HEK293 (cell line): ENCODE measurements around the gene RNF181.

Source experiments
- GLIS2 ChIP-seq: fragments of 450-650 bp; formaldehyde crosslinking; IDR thresholded peaks from 2 replicates; pipeline ENCODE4 v1.5.1; 2016; ENCODE audit warnings: missing biosample characterization, missing genetic modification characterization
- MZF1 ChIP-seq: fragments of 450-650 bp; formaldehyde crosslinking; IDR thresholded peaks from 2 replicates; pipeline ENCODE4 v1.5.1; 2017; ENCODE audit warnings: missing biosample characterization, missing genetic modification characterization, borderline replicate concordance
- ZNF121 ChIP-seq: fragments of 450-650 bp; formaldehyde crosslinking; IDR thresholded peaks from 2 replicates; pipeline ENCODE4 v1.5.1; 2016; ENCODE audit warnings: missing biosample characterization, missing genetic modification characterization
- ZNF174 ChIP-seq: fragments of 450-650 bp; formaldehyde crosslinking; IDR thresholded peaks from 2 replicates; pipeline ENCODE4 v1.5.0; 2017; ENCODE audit warnings: missing biosample characterization, mild to moderate bottlenecking, missing genetic modification characterization
- TF ChIP-seq, protein P1 (sequence below): fragments of 450-650 bp; formaldehyde crosslinking; IDR thresholded peaks from 2 replicates; pipeline ENCODE4 v1.5.1; 2016; ENCODE audit warnings: missing biosample characterization, missing genetic modification characterization
- TF ChIP-seq, protein P2 (sequence below): fragments of 450-650 bp; formaldehyde crosslinking; IDR thresholded peaks from 2 replicates; pipeline ENCODE4 v1.5.1; 2017; ENCODE audit warnings: missing biosample characterization, mild to moderate bottlenecking, missing genetic modification characterization, moderate library complexity

DNA sequence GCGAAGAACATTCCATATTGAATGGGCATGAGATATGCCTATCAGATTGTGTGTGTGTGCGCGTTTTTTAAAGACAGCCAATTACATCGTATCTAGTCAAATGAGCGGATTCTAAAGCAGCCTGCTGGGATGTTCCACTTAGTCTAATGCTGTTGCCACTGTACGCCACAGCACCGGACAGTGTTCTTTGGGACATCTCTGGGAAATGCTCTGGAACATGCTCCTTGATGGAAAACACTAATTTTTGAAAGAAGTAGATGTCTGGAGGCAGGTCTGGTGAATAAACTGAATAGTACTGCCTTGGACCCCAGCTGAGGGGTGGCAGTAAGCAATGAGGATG is 10.5 kb downstream of the RNF181 start:
- TF ChIP-seq MZF1 (tag by site-specific recombination) (no peak), GLIS2 (no peak), ZNF121 (tag by site-specific recombination) (no peak), ZNF174 (tag by site-specific recombination) (no peak)
- TF ChIP-seq, protein P1, sequence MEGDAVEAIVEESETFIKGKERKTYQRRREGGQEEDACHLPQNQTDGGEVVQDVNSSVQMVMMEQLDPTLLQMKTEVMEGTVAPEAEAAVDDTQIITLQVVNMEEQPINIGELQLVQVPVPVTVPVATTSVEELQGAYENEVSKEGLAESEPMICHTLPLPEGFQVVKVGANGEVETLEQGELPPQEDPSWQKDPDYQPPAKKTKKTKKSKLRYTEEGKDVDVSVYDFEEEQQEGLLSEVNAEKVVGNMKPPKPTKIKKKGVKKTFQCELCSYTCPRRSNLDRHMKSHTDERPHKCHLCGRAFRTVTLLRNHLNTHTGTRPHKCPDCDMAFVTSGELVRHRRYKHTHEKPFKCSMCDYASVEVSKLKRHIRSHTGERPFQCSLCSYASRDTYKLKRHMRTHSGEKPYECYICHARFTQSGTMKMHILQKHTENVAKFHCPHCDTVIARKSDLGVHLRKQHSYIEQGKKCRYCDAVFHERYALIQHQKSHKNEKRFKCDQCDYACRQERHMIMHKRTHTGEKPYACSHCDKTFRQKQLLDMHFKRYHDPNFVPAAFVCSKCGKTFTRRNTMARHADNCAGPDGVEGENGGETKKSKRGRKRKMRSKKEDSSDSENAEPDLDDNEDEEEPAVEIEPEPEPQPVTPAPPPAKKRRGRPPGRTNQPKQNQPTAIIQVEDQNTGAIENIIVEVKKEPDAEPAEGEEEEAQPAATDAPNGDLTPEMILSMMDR (tag by site-specific recombination) = no peak
- TF ChIP-seq, protein P2, sequence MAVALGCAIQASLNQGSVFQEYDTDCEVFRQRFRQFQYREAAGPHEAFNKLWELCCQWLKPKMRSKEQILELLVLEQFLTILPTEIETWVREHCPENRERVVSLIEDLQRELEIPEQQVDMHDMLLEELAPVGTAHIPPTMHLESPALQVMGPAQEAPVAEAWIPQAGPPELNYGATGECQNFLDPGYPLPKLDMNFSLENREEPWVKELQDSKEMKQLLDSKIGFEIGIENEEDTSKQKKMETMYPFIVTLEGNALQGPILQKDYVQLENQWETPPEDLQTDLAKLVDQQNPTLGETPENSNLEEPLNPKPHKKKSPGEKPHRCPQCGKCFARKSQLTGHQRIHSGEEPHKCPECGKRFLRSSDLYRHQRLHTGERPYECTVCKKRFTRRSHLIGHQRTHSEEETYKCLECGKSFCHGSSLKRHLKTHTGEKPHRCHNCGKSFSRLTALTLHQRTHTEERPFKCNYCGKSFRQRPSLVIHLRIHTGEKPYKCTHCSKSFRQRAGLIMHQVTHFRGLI = no peak
